ENCODE measurements around the gene DCP1A. TPM values are rescaled to one million over a fixed set of nuclear protein-coding genes. Genes with fewer than 3 reads are reported as not detected.

The DCP1A gene
- total and polyA plus RNA-seq, 2 experiments from 2014 or later = 19.3 to 32.0 TPM

GRCh38 chr3:53267766-53268165 is 79.6 kb downstream of the DCP1A start:
- H3K4me3 Mint-ChIP-seq = no peak overlapping the region
- peak overlapping the region; percentile 85 for H3K27ac Mint-ChIP-seq
- Histone ChIP-seq H3K9me2 (ENCODE audit: insufficient read depth) (peaks cover 4% of the 10 kb centered on the region; the same call in 1 of the 2 replicates), H3K27me3 (ENCODE audit: insufficient read depth) (no peaks in the 10 kb centered on the region), H2AFZ (no peak overlapping the region), H3K4me1 (ENCODE audit: insufficient read depth) (peaks cover 9% of the 10 kb centered on the region), H3K4me2 (no peak overlapping the region), H3K36me3 (ENCODE audit: insufficient read depth) (no peaks in the 10 kb centered on the region), H3K79me2 (replicated peaks; ENCODE audit: insufficient read depth) (no peaks in the 10 kb centered on the region), H4K20me1 (replicated peaks; ENCODE audit: insufficient read depth) (no peaks in the 10 kb centered on the region), H3K4me3 (no peak overlapping the region), H3F3A (replicated peaks; ENCODE audit: low read depth) (no peaks in the 10 kb centered on the region), H3K27ac (ENCODE audit: low read depth) (no peak overlapping the region)
- ATAC-seq = no peak
- no peaks in the 10 kb centered on the region for H3K36me3 Mint-ChIP-seq (ENCODE audit: low read depth)
- H3K4me1 Mint-ChIP-seq = peaks cover 28% of the 10 kb centered on the region
- no peak for TF ChIP-seq CREB1 (CRISPR knock-in tag; IDR thresholded peaks at IDR 0.05; ENCODE audit: low read depth)
- TF ChIP-seq, protein P1, sequence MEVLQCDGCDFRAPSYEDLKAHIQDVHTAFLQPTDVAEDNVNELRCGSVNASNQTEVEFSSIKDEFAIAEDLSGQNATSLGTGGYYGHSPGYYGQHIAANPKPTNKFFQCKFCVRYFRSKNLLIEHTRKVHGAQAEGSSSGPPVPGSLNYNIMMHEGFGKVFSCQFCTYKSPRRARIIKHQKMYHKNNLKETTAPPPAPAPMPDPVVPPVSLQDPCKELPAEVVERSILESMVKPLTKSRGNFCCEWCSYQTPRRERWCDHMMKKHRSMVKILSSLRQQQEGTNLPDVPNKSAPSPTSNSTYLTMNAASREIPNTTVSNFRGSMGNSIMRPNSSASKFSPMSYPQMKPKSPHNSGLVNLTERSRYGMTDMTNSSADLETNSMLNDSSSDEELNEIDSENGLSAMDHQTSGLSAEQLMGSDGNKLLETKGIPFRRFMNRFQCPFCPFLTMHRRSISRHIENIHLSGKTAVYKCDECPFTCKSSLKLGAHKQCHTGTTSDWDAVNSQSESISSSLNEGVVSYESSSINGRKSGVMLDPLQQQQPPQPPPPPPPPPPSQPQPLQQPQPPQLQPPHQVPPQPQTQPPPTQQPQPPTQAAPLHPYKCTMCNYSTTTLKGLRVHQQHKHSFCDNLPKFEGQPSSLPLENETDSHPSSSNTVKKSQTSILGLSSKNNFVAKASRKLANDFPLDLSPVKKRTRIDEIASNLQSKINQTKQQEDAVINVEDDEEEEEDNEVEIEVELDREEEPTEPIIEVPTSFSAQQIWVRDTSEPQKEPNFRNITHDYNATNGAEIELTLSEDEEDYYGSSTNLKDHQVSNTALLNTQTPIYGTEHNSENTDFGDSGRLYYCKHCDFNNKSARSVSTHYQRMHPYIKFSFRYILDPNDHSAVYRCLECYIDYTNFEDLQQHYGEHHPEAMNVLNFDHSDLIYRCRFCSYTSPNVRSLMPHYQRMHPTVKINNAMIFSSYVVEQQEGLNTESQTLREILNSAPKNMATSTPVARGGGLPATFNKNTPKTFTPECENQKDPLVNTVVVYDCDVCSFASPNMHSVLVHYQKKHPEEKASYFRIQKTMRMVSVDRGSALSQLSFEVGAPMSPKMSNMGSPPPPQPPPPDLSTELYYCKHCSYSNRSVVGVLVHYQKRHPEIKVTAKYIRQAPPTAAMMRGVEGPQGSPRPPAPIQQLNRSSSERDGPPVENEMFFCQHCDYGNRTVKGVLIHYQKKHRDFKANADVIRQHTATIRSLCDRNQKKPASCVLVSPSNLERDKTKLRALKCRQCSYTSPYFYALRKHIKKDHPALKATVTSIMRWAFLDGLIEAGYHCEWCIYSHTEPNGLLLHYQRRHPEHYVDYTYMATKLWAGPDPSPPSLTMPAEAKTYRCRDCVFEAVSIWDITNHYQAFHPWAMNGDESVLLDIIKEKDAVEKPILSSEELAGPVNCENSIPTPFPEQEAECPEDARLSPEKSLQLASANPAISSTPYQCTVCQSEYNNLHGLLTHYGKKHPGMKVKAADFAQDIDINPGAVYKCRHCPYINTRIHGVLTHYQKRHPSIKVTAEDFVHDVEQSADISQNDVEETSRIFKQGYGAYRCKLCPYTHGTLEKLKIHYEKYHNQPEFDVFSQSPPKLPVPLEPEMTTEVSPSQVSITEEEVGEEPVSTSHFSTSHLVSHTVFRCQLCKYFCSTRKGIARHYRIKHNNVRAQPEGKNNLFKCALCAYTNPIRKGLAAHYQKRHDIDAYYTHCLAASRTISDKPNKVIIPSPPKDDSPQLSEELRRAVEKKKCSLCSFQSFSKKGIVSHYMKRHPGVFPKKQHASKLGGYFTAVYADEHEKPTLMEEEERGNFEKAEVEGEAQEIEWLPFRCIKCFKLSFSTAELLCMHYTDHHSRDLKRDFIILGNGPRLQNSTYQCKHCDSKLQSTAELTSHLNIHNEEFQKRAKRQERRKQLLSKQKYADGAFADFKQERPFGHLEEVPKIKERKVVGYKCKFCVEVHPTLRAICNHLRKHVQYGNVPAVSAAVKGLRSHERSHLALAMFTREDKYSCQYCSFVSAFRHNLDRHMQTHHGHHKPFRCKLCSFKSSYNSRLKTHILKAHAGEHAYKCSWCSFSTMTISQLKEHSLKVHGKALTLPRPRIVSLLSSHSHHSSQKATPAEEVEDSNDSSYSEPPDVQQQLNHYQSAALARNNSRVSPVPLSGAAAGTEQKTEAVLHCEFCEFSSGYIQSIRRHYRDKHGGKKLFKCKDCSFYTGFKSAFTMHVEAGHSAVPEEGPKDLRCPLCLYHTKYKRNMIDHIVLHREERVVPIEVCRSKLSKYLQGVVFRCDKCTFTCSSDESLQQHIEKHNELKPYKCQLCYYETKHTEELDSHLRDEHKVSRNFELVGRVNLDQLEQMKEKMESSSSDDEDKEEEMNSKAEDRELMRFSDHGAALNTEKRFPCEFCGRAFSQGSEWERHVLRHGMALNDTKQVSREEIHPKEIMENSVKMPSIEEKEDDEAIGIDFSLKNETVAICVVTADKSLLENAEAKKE (CRISPR knock-in tag; IDR thresholded peaks at IDR 0.05) = no peak
- no peak for TF ChIP-seq EZH2 (IDR thresholded peaks at IDR 0.05; ENCODE audit: low read depth, unreplicated experiment)
- H3K27me3 Mint-ChIP-seq (ENCODE audit: insufficient read depth, low read depth, poor library complexity) = peaks cover 21% of the 10 kb centered on the region
- DNase-seq (ENCODE audit: low spot score) = no peak
- no peaks in the 10 kb centered on the region for H3K9me3 Mint-ChIP-seq

DNA sequence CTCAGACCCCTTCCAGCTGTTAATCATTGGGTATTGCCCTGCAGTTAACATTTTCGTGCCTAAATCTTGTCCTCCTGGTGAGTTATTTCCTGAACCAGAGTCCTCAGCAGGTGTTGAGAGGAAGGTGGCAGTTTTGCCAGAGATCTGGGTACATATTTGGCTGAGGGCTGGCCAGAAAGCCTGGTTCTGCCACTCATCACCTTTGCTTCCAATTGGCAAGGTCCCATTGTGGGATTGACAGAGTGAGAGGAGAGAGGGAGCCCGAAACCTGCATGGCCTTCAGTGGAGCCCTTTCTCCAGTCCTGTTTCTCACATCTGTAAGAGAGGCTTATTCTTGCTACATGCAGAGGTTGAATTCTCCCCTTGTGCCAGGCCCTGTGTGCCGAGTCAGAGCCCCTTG is 82.6 kb downstream of the DCP1A start:
- Mint-ChIP-seq H3K4me3 (no peak overlapping the region), H3K27ac (no peak overlapping the region), H3K9me3 (no peaks in the 10 kb centered on the region), H3K4me1 (peaks cover 27% of the 10 kb centered on the region), H3K36me3 (ENCODE audit: low read depth) (no peaks in the 10 kb centered on the region), H3K27me3 (ENCODE audit: insufficient read depth, low read depth, poor library complexity) (peaks cover 16% of the 10 kb centered on the region)
- Histone ChIP-seq H3K27ac (ENCODE audit: low read depth) (0 out of 2 replicates have a peak overlapping the region, but pooled peaks have one; percentile 26), H2AFZ (peak overlapping the region; percentile 95), H3K36me3 (ENCODE audit: insufficient read depth) (no peaks in the 10 kb centered on the region), H3K4me1 (ENCODE audit: insufficient read depth) (peaks cover 13% of the 10 kb centered on the region), H3K4me2 (no peak overlapping the region), H3F3A (replicated peaks; ENCODE audit: low read depth) (no peaks in the 10 kb centered on the region; the same call in 1 of the 2 replicates), H4K20me1 (replicated peaks; ENCODE audit: insufficient read depth) (no peaks in the 10 kb centered on the region), H3K27me3 (ENCODE audit: insufficient read depth) (no peaks in the 10 kb centered on the region), H3K79me2 (replicated peaks; ENCODE audit: insufficient read depth) (no peaks in the 10 kb centered on the region), H3K9me2 (ENCODE audit: insufficient read depth) (no peaks in the 10 kb centered on the region), H3K4me3 (no peak overlapping the region)
- ATAC-seq (no peak), DNase-seq (ENCODE audit: low spot score) (no peak)
- TF ChIP-seq EZH2 (IDR thresholded peaks at IDR 0.05; ENCODE audit: low read depth, unreplicated experiment) (no peak), EZH2phosphoT487 (IDR thresholded peaks at IDR 0.05; ENCODE audit: unreplicated experiment) (no peak)
- TF ChIP-seq, protein P1 (CRISPR knock-in tag; IDR thresholded peaks at IDR 0.05) = no peak

All from GM23338 (cell line).